Breast epithelium (tissue), 4 donors: ENCODE measurements around the gene FGFR3. TPM values are rescaled to one million over a fixed set of nuclear protein-coding genes. Genes with fewer than 3 reads are reported as not detected.

Experiments used
- DNase-seq, 2 donors: peaks; one replicate each; pipeline ENCODE4 v3.0.0-alpha.2; 2019; ENCODE audit warnings: low spot score in 2 of 2
- H3K27ac ChIP-seq, 2 donors: fragments of 200-600 bp; sonication (generic) in 1 of 2; one replicate each; pipeline ENCODE4 v1.5.1; 2016 to 2019; ENCODE audit warnings: mild to moderate bottlenecking in 1 of 2
- H3K27me3 ChIP-seq, 2 donors: fragments of 200-600 bp; sonication (generic) in 1 of 2; one replicate each; pipeline versions ENCODE4 v1.5.1 to v1.6.0; 2017 to 2019; ENCODE audit warnings: control low read depth in 1 of 2, mild to moderate bottlenecking in 1 of 2
- H3K36me3 ChIP-seq: fragments of 200-600 bp; one replicate; pipeline ENCODE4 v1.5.1; 2019
- H3K4me1 ChIP-seq, 2 donors: fragments of 200-600 bp; sonication (generic); one replicate each; pipeline ENCODE4 v1.5.1; 2016 to 2019; ENCODE audit warnings: control low read depth in 1 of 2
- H3K4me3 ChIP-seq, 3 donors: fragments of 200-600 bp; sonication (generic); 1 replicate in 2 of 3; 2 replicates in 1 of 3; pipeline ENCODE4 v1.5.1; 2016 to 2019; ENCODE audit warnings: mild to moderate bottlenecking in 3 of 3, moderate library complexity in 2 of 3
- H3K9me3 ChIP-seq, 2 donors: fragments of 200-600 bp; sonication (generic) in 1 of 2; one replicate each; pipeline ENCODE4 v1.5.1; 2016 to 2019; ENCODE audit warnings: control low read depth in 1 of 2
- POLR2A ChIP-seq: fragments of 450-650 bp; IDR thresholded peaks from one replicate; pipeline ENCODE4 v1.6.1; 2016; ENCODE audit warnings: antibody characterized with exemption, mild to moderate bottlenecking, moderate library complexity
- POLR2AphosphoS5 ChIP-seq, 3 donors: sonication (generic); formaldehyde crosslinking; IDR thresholded peaks; one replicate each; pipeline ENCODE4 v1.6.1; 2017; ENCODE audit warnings: antibody characterized with exemption in 3 of 3
- intact Hi-C: fragments of 100-400 bp; cut with DNase I; formaldehyde crosslinking; loops from one replicate; pipeline ENCODE4 v1.15.1; 2023; ENCODE audit warnings: low total_unique reads
- total RNA-seq, 3 donors: library from RNA; depleted of rRNA; stranded (reverse); fragments of >200 nt; gene quantifications; one replicate each; pipeline ENCODE4 v1.1.0, GENCODE V29; 2016
- TF ChIP-seq, protein P1 (sequence below), 3 donors: fragments of 450-650 bp; IDR thresholded peaks; one replicate each; pipeline ENCODE4 v1.5.1; 2016 to 2017; ENCODE audit warnings: antibody characterized with exemption in 3 of 3, mild to moderate bottlenecking in 3 of 3, moderate library complexity in 3 of 3

The FGFR3 gene
- total RNA-seq, 3 donors from 2014 or later = 0.80 to 3.5 (median 2.0) TPM

DNA sequence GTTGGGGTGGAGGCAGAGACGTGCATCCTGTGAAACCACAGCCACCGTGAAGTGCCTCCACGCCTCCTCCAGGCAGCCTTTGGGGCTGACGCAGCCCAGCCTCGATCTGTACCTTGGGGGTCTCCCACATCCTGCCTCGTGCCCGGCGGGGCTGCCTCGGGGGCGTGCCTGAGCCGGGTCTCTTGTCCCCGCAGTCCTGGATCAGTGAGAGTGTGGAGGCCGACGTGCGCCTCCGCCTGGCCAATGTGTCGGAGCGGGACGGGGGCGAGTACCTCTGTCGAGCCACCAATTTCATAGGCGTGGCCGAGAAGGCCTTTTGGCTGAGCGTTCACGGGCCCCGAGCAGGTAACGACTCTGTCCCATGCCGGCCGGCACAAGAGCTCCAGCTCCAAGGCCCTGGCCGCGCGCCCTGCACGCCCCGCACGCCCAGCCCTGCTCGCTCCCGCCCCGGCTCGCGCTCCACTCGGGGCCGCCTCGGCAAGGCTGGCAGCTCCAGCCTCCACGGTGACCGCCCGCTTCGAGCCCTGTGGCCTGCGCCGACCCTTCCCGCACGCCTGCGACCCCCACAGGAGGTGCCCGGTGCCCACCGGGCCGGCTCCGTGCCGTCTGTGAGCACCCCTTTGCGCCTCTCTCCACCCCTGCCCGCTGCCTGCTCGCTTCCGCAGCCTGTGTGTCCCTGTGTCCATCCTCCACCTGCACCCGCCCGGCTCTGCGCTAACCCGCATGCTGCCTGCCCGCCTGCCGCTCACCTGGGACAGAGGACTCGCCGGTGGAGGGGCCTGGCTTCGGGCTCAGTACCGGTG, 9.8 kb downstream of the FGFR3 start:
- intact Hi-C loops = no loop called here
- H3K9me3 ChIP-seq = no peaks in the 10 kb centered on the region
- peaks cover 0 to 14% of the 10 kb centered on the region in 2 donors for H3K27me3 ChIP-seq
- no peaks in the 10 kb centered on the region for H3K4me1 ChIP-seq
- TF ChIP-seq POLR2A = no peak
- no peak for TF ChIP-seq POLR2AphosphoS5 (IDR thresholded peaks at IDR 0.05)
- TF ChIP-seq, protein P1, sequence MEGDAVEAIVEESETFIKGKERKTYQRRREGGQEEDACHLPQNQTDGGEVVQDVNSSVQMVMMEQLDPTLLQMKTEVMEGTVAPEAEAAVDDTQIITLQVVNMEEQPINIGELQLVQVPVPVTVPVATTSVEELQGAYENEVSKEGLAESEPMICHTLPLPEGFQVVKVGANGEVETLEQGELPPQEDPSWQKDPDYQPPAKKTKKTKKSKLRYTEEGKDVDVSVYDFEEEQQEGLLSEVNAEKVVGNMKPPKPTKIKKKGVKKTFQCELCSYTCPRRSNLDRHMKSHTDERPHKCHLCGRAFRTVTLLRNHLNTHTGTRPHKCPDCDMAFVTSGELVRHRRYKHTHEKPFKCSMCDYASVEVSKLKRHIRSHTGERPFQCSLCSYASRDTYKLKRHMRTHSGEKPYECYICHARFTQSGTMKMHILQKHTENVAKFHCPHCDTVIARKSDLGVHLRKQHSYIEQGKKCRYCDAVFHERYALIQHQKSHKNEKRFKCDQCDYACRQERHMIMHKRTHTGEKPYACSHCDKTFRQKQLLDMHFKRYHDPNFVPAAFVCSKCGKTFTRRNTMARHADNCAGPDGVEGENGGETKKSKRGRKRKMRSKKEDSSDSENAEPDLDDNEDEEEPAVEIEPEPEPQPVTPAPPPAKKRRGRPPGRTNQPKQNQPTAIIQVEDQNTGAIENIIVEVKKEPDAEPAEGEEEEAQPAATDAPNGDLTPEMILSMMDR (IDR thresholded peaks at IDR 0.05) = no peak
- H3K36me3 ChIP-seq = no peaks in the 10 kb centered on the region
- no peak overlapping the region for H3K4me3 ChIP-seq
- DNase-seq = no peak
- no peak overlapping the region for H3K27ac ChIP-seq

DNA sequence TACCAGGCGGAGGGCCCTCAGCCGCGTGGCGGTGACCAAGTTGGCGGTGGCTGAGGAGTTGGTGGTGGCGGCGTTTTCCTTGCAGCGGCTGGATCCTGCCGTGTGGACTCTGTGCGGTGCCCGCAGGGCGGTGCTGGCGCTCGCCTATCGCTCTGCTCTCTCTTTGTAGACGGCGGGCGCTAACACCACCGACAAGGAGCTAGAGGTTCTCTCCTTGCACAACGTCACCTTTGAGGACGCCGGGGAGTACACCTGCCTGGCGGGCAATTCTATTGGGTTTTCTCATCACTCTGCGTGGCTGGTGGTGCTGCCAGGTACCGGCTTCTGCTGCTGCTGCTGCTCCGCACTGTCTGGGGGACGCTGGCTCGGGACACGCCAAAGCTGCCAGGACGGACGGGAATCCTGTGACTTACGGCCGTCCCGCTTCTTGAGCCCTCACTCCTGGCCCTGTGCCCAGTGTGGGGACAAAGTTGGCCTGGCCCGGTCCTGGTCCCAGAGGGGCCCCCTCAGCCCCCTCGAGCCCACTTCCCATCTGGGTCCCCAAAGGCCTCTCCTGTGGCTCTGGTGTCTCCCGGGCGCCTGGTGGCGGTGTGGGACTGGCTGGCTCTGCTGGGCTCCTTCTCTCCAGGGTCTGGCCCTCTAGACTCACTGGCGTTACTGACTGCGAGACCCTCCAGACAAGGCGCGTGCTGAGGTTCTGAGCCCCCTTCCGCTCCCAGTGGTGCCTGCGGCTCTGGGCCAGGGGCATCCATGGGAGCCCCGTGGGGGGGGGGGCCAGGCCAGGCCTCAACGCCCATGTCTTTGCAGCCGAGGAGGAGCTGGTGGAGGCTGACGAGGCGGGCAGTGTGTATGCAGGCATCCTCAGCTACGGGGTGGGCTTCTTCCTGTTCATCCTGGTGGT, 10.7 kb downstream of the FGFR3 start:
- H3K27ac ChIP-seq = no peak overlapping the region
- TF ChIP-seq POLR2AphosphoS5 (IDR thresholded peaks at IDR 0.05) = no peak
- no peak for TF ChIP-seq POLR2A
- TF ChIP-seq, protein P1 (IDR thresholded peaks at IDR 0.05) = no peak
- H3K4me1 ChIP-seq = no peaks in the 10 kb centered on the region
- H3K4me3 ChIP-seq = no peak overlapping the region
- no peak for DNase-seq
- H3K9me3 ChIP-seq = no peaks in the 10 kb centered on the region
- intact Hi-C loops = no loop called here
- peaks cover 0 to 8% of the 10 kb centered on the region in 2 donors for H3K27me3 ChIP-seq
- no peaks in the 10 kb centered on the region for H3K36me3 ChIP-seq

DNA sequence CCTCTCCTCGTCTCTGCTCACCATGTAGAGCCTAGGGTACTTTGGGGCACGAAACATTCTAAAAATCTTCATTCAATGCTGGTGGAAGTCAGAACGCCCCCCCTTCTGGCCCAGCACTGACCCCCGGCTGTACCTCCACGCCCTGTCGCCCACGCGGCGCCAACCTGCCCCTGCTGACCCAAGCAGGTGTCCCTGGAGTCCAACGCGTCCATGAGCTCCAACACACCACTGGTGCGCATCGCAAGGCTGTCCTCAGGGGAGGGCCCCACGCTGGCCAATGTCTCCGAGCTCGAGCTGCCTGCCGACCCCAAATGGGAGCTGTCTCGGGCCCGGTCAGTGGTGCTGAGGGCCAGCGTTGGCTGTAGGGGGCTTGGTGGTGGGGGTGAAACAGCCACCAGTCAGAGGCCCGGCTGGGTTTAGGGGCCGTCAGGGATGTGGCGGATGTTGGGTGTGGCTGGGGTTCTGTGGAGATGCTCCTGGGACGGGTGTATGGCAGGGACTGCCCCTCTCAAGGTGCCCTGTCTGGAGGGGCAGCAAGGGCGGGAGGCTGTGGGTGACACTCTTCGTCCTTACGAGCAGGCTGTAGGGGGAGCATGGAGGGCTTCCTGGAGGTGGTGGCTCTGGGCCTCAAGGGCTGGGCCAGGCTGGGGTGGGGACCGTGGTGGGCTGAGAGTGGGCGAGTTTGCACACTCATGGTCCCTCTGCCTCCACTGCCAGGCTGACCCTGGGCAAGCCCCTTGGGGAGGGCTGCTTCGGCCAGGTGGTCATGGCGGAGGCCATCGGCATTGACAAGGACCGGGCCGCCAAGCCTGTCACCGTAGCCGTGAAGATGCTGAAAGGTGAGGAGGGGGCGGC, 11.8 kb downstream of the FGFR3 start:
- Histone ChIP-seq H3K9me3 (no peaks in the 10 kb centered on the region), H3K4me3 (no peak overlapping the region), H3K4me1 (no peaks in the 10 kb centered on the region), H3K36me3 (no peaks in the 10 kb centered on the region), H3K27ac (no peak overlapping the region), H3K27me3 (no peaks in the 10 kb centered on the region)
- DNase-seq = no peak
- intact Hi-C loops = no loop called here
- no peak for TF ChIP-seq POLR2A
- TF ChIP-seq, protein P1 (IDR thresholded peaks at IDR 0.05) = no peak
- no peak for TF ChIP-seq POLR2AphosphoS5 (IDR thresholded peaks at IDR 0.05)

DNA sequence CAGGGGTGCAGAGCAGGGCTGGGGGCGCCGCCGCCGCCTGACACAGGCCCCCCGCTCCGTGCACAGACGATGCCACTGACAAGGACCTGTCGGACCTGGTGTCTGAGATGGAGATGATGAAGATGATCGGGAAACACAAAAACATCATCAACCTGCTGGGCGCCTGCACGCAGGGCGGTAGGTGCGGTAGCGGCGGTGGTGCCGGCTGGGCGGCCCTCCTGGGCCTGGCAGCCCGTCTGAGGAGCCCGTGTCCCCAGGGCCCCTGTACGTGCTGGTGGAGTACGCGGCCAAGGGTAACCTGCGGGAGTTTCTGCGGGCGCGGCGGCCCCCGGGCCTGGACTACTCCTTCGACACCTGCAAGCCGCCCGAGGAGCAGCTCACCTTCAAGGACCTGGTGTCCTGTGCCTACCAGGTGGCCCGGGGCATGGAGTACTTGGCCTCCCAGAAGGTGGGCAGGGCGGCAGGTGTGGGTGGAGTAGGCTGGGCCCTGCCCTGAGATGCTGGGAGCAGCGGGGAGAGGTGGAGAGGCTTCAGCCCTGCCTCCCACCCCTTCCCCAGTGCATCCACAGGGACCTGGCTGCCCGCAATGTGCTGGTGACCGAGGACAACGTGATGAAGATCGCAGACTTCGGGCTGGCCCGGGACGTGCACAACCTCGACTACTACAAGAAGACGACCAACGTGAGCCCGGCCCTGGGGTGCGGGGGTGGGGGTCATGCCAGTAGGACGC, 12.6 kb downstream of the FGFR3 start:
- Histone ChIP-seq H3K36me3 (no peaks in the 10 kb centered on the region), H3K4me3 (no peak overlapping the region), H3K4me1 (no peaks in the 10 kb centered on the region), H3K27ac (no peak overlapping the region), H3K9me3 (no peaks in the 10 kb centered on the region), H3K27me3 (no peaks in the 10 kb centered on the region)
- TF ChIP-seq POLR2AphosphoS5 (IDR thresholded peaks at IDR 0.05) (no peak), POLR2A (no peak)
- TF ChIP-seq, protein P1 (IDR thresholded peaks at IDR 0.05) = no peak
- DNase-seq = no peak
- intact Hi-C loops = no loop called here
